HepG2 (cell line): Measurements from ENCODE around the gene ZFYVE28. TPM values are rescaled to one million over a fixed set of nuclear protein-coding genes. Genes with fewer than 3 reads are reported as not detected.

Experiments
- AHR ChIP-seq: IDR thresholded peaks from 2 replicates; pipeline ENCODE4 v1.6.1; 2018; ENCODE audit warnings: missing genetic modification reagents, missing compliant biosample characterization
- E2F2 ChIP-seq: sonication (generic); formaldehyde crosslinking; IDR thresholded peaks from 2 replicates; pipeline ENCODE4 v1.4.0; 2020; ENCODE audit warnings: missing genetic modification reagents, borderline replicate concordance
- ETS1 ChIP-seq: sonication (generic); formaldehyde crosslinking; IDR thresholded peaks from 2 replicates; pipeline ENCODE4 v1.4.0; 2020; ENCODE audit warnings: missing genetic modification reagents
- FLYWCH1 ChIP-seq: sonication (generic); formaldehyde crosslinking; IDR thresholded peaks from 2 replicates; pipeline ENCODE4 v1.8.1; 2023; ENCODE audit warnings: mild to moderate bottlenecking, missing genetic modification reagents
- FOXC1 ChIP-seq: sonication (generic); formaldehyde crosslinking; IDR thresholded peaks from 2 replicates; pipeline ENCODE4 v1.8.0; 2022; ENCODE audit warnings: mild to moderate bottlenecking, missing genetic modification reagents, borderline replicate concordance
- GMEB2 ChIP-seq: IDR thresholded peaks from 2 replicates; pipeline ENCODE4 v1.6.1; 2016; ENCODE audit warnings: missing biosample characterization, missing genetic modification reagents, low read depth
- GTF2F1 ChIP-seq: fragments of 150-350 bp; IDR thresholded peaks from 2 replicates; pipeline ENCODE4 v1.6.1; 2014; ENCODE audit warnings: low read length
- JARID2 ChIP-seq: sonication (generic); formaldehyde crosslinking; IDR thresholded peaks from 2 replicates; pipeline ENCODE4 v1.8.1; 2023; ENCODE audit warnings: missing genetic modification reagents, inconsistent platforms; ENCODE audit not compliant: insufficient replicate concordance
- KDM6A ChIP-seq: IDR thresholded peaks from 2 replicates; pipeline ENCODE4 v1.6.1; 2016; ENCODE audit warnings: low read depth
- MZF1 ChIP-seq: sonication (generic); formaldehyde crosslinking; IDR thresholded peaks from 2 replicates; pipeline ENCODE4 v1.8.1; 2023; ENCODE audit warnings: mild to moderate bottlenecking, missing genetic modification reagents, borderline replicate concordance
- NR2F1 ChIP-seq, 2 experiments: fragments of 450-650 bp in 1 of 2; formaldehyde crosslinking in 1 of 2; IDR thresholded peaks; 2 replicates each; pipeline versions ENCODE4 v1.5.0 to v1.6.1; 2016 to 2020; ENCODE audit warnings: mild to moderate bottlenecking in 1 of 2, missing compliant biosample characterization in 1 of 2, missing genetic modification reagents in 1 of 2, moderate library complexity in 1 of 2
- RAD51 ChIP-seq: fragments of 450-650 bp; IDR thresholded peaks from 2 replicates; pipeline ENCODE4 v1.6.1; 2016; ENCODE audit warnings: borderline replicate concordance
- TBP ChIP-seq: sonication (generic); formaldehyde crosslinking; IDR thresholded peaks from 2 replicates; pipeline ENCODE4 v1.5.0; 2020; ENCODE audit warnings: missing genetic modification reagents
- TFE3 ChIP-seq: IDR thresholded peaks from 2 replicates; pipeline ENCODE4 v1.6.1; 2016
- ZFP62 ChIP-seq: sonication (generic); formaldehyde crosslinking; IDR thresholded peaks from 2 replicates; pipeline ENCODE4 v1.4.0; 2020; ENCODE audit warnings: missing genetic modification reagents
- ZNF205 ChIP-seq: IDR thresholded peaks from 2 replicates; pipeline ENCODE4 v1.6.1; 2018; ENCODE audit warnings: missing biosample characterization, missing genetic modification reagents
- ZNF331 ChIP-seq: sonication (generic); formaldehyde crosslinking; IDR thresholded peaks from 2 replicates; pipeline ENCODE4 v1.4.0; 2020; ENCODE audit warnings: missing genetic modification reagents
- ZNF354B ChIP-seq: sonication (generic); formaldehyde crosslinking; IDR thresholded peaks from 2 replicates; pipeline ENCODE4 v1.8.0; 2022; ENCODE audit warnings: mild to moderate bottlenecking, missing genetic modification reagents
- ZNF44 ChIP-seq: sonication (generic); formaldehyde crosslinking; IDR thresholded peaks from 2 replicates; pipeline ENCODE4 v1.5.1; 2020; ENCODE audit warnings: mild to moderate bottlenecking, missing genetic modification reagents
- ZNF503 ChIP-seq: sonication (generic); formaldehyde crosslinking; IDR thresholded peaks from 2 replicates; pipeline ENCODE4 v1.4.0; 2020; ENCODE audit warnings: missing genetic modification reagents
- ZNF670 ChIP-seq: sonication (generic); formaldehyde crosslinking; IDR thresholded peaks from 2 replicates; pipeline ENCODE4 v1.8.0; 2022; ENCODE audit warnings: mild to moderate bottlenecking, missing genetic modification reagents, borderline replicate concordance
- ZNF777 ChIP-seq: sonication (generic); formaldehyde crosslinking; IDR thresholded peaks from 2 replicates; pipeline ENCODE4 v1.4.0; 2020; ENCODE audit warnings: missing genetic modification reagents
- polyA plus RNA-seq, 8 experiments: library from polyadenylated mRNA; depleted of rRNA in 3 of 8; stranded (reverse) in 7 of 8; unstranded in 1 of 8; fragments of >200 nt; fragmentation: Illumina TruSeq in 4 of 8; extraction: Trizol in 4 of 8; gene quantifications; 2 replicates each; pipeline versions ENCODE4 v1.2.1 to v1.2.3, GENCODE V29; 2011 to 2016; ENCODE audit warnings: low read depth in 4 of 8, missing spikeins in 1 of 8, mixed read lengths in 1 of 8; ENCODE audit not compliant: insufficient read depth in 1 of 8
- total RNA-seq, 5 experiments: library from RNA; depleted of rRNA; stranded (reverse); fragments of >200 nt; fragmentation: Illumina TruSeq; extraction: Trizol; gene quantifications; 2 replicates each; pipeline ENCODE4 v1.2.3, GENCODE V29; 2016; ENCODE audit warnings: low read depth in 1 of 5

The ZFYVE28 gene
- total and polyA plus RNA-seq, 2 of the 13 experiments (the other 11 are each of a cell fraction or from before 2014, with no cell fraction given): 0.12 to 0.22 TPM

- TF ChIP-seq ZNF777 (CRISPR knock-in tag) (peak; percentile 80), ZNF503 (CRISPR knock-in tag) (no peak), ZNF354B (CRISPR knock-in tag) (no peak), TFE3 (no peak), AHR (no peak), ZNF205 (CRISPR knock-in tag) (0 out of 2 replicates have a peak, but pooled peaks have one; percentile 20), GMEB2 (CRISPR knock-in tag) (no peak), RAD51 (no peak), KDM6A (no peak), ZFP62 (no peak), NR2F1 (CRISPR knock-in tag; IDR thresholded peaks at IDR 0.05) (no peak), ZNF670 (CRISPR knock-in tag) (no peak), ZNF44 (CRISPR knock-in tag) (no peak), MZF1 (CRISPR knock-in tag) (no peak), JARID2 (no peak), FOXC1 (CRISPR knock-in tag) (peak; percentile 90), E2F2 (no peak), ETS1 (CRISPR knock-in tag) (0 out of 2 replicates have a peak, but pooled peaks have one; percentile 89), ZNF331 (CRISPR knock-in tag) (peak; percentile 53; the same call in 1 of the 2 replicates), TBP (CRISPR knock-in tag) (no peak), FLYWCH1 (CRISPR knock-in tag) (no peak), GTF2F1 (no peak)
Measured at GRCh38 chr4:2462218-2462991, 44.0 kb upstream of the ZFYVE28 start (continued).
